ENCODE measurements around the gene SOST. TPM values are rescaled to one million over a fixed set of nuclear protein-coding genes. Genes with fewer than 3 reads are reported as not detected.

Gene SOST
- total RNA-seq, 1 donor from 2014 or later: not detected

GRCh38 chr17:43774304-43775250, 16.0 kb upstream of the SOST start:
- H3K9me3 ChIP-seq (ENCODE audit: insufficient read depth, low read depth, low read length): no peaks in the 10 kb centered on the region
- Mint-ChIP-seq H3K4me3 (ENCODE audit: unreplicated experiment) (peak overlapping the region; percentile 50), H3K27me3 (ENCODE audit: low read depth, unreplicated experiment) (no peaks in the 10 kb centered on the region), H3K27ac (ENCODE audit: unreplicated experiment) (peak overlapping the region; percentile 27), H3K9me3 (ENCODE audit: unreplicated experiment) (no peaks in the 10 kb centered on the region), H3K4me1 (ENCODE audit: low read depth, unreplicated experiment) (peaks cover 1% of the 10 kb centered on the region), H3K36me3 (ENCODE audit: low read depth, unreplicated experiment) (peaks cover 31% of the 10 kb centered on the region)
- no peaks in the 10 kb centered on the region for H3K27me3 ChIP-seq (ENCODE audit: insufficient read depth, low read length)
- FAIRE-seq (no peak), DNase-seq (ENCODE audit: low read depth) (no peak)
- peaks cover 3% of the 10 kb centered on the region for H3K4me1 ChIP-seq (ENCODE audit: insufficient read depth, low read length)
- no peak overlapping the region for H3K9ac ChIP-seq (ENCODE audit: low read length)
- no peak overlapping the region for H3K4me2 ChIP-seq (ENCODE audit: low read length)
- no peak overlapping the region for H3K27ac ChIP-seq (ENCODE audit: low read depth, low read length)
- TF ChIP-seq CTCF (IDR thresholded peaks at IDR 0.05; ENCODE audit: insufficient read depth, low read depth, low read length) (no peak), EZH2 (IDR thresholded peaks at IDR 0.05; ENCODE audit: insufficient read depth, low read length) (no peak)
- peaks cover 32% of the 10 kb centered on the region for H3K36me3 ChIP-seq (ENCODE audit: insufficient read depth, low read length)
- no peak overlapping the region for H3K4me3 ChIP-seq (ENCODE audit: insufficient read depth, low read depth, low read length)
- H2AFZ ChIP-seq (ENCODE audit: low read depth, low read length): no peak overlapping the region
- H3K79me2 ChIP-seq (ENCODE audit: insufficient read depth, low read length): peaks cover 34% of the 10 kb centered on the region
- H4K20me1 ChIP-seq (ENCODE audit: insufficient read depth, low read length): peaks cover 52% of the 10 kb centered on the region

- H3K9ac ChIP-seq (ENCODE audit: low read length): no peak overlapping the region
- no peak for FAIRE-seq
- Mint-ChIP-seq H3K36me3 (ENCODE audit: low read depth, unreplicated experiment) (peaks cover 34% of the 10 kb centered on the region), H3K27me3 (ENCODE audit: low read depth, unreplicated experiment) (no peaks in the 10 kb centered on the region), H3K27ac (ENCODE audit: unreplicated experiment) (no peak overlapping the region), H3K4me3 (ENCODE audit: unreplicated experiment) (no peak overlapping the region), H3K9me3 (ENCODE audit: unreplicated experiment) (no peaks in the 10 kb centered on the region), H3K4me1 (ENCODE audit: low read depth, unreplicated experiment) (peaks cover 1% of the 10 kb centered on the region)
- H3K4me2 ChIP-seq (ENCODE audit: low read length): no peak overlapping the region
- no peak for DNase-seq (ENCODE audit: low read depth)
- H3K36me3 ChIP-seq (ENCODE audit: insufficient read depth, low read length): peaks cover 39% of the 10 kb centered on the region
- no peaks in the 10 kb centered on the region for H3K9me3 ChIP-seq (ENCODE audit: insufficient read depth, low read depth, low read length)
- peaks cover 30% of the 10 kb centered on the region for H3K79me2 ChIP-seq (ENCODE audit: insufficient read depth, low read length)
- no peaks in the 10 kb centered on the region for H3K27me3 ChIP-seq (ENCODE audit: insufficient read depth, low read length)
- H3K4me3 ChIP-seq (ENCODE audit: insufficient read depth, low read depth, low read length): no peak overlapping the region
- no peak overlapping the region for H3K27ac ChIP-seq (ENCODE audit: low read depth, low read length)
- TF ChIP-seq CTCF (IDR thresholded peaks at IDR 0.05; ENCODE audit: insufficient read depth, low read depth, low read length): no peak
- TF ChIP-seq EZH2 (IDR thresholded peaks at IDR 0.05; ENCODE audit: insufficient read depth, low read length): no peak
- no peak overlapping the region for H2AFZ ChIP-seq (ENCODE audit: low read depth, low read length)
- peaks cover 57% of the 10 kb centered on the region for H4K20me1 ChIP-seq (ENCODE audit: insufficient read depth, low read length)
- H3K4me1 ChIP-seq (ENCODE audit: insufficient read depth, low read length): no peaks in the 10 kb centered on the region
These were observed 14.5 kb upstream of the SOST start for GRCh38 chr17:43772877-43773648.
